Gastroesophageal sphincter (tissue), 3 donors: ENCODE results near the gene CLSTN3.

Source experiments
- EP300 ChIP-seq: sonication (generic); formaldehyde crosslinking; IDR thresholded peaks from one replicate; pipeline ENCODE4 v1.6.1; 2017; ENCODE audit warnings: antibody characterized with exemption, mild to moderate bottlenecking
- POLR2A ChIP-seq, 2 donors: fragments of 450-650 bp; IDR thresholded peaks; one replicate each; pipeline ENCODE4 v1.6.1; 2017; ENCODE audit warnings: antibody characterized with exemption in 2 of 2, mild to moderate bottlenecking in 2 of 2, moderate library complexity in 1 of 2
- POLR2AphosphoS5 ChIP-seq: sonication (generic); formaldehyde crosslinking; IDR thresholded peaks from one replicate; pipeline ENCODE4 v1.6.1; 2017; ENCODE audit warnings: antibody characterized with exemption
- TF ChIP-seq, protein P1 (sequence below), 4 experiments: fragments of 200-600 bp in 2 of 4; fragments of 450-650 bp in 2 of 4; sonication (generic) in 1 of 4; IDR thresholded peaks; one replicate each; pipeline ENCODE4 v1.5.1; 2017 to 2019; ENCODE audit warnings: antibody characterized with exemption in 4 of 4, mild to moderate bottlenecking in 2 of 4, moderate library complexity in 2 of 4

DNA sequence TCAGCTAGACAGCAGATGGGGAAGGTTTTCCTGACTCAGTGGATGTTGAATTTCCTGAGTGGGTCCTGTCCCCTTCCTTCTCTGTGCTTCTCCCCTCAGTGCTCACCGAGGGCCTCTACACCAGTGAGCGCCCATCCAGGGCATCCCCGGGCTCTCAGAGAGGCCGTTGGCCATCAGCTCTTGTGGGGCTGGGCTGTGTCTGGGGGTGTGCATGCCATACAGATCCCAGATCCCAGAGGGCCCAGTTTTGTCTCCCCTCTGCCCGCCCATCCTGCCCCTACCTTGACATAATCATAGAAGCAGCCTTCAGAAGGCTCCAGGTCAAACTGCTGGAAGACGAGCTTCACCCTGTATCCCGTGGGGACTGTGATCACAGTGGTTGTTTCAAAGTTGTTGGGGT is 39.0 kb upstream of the CLSTN3 start:
- no peak for TF ChIP-seq POLR2A (IDR thresholded peaks at IDR 0.05)
- TF ChIP-seq, protein P1, sequence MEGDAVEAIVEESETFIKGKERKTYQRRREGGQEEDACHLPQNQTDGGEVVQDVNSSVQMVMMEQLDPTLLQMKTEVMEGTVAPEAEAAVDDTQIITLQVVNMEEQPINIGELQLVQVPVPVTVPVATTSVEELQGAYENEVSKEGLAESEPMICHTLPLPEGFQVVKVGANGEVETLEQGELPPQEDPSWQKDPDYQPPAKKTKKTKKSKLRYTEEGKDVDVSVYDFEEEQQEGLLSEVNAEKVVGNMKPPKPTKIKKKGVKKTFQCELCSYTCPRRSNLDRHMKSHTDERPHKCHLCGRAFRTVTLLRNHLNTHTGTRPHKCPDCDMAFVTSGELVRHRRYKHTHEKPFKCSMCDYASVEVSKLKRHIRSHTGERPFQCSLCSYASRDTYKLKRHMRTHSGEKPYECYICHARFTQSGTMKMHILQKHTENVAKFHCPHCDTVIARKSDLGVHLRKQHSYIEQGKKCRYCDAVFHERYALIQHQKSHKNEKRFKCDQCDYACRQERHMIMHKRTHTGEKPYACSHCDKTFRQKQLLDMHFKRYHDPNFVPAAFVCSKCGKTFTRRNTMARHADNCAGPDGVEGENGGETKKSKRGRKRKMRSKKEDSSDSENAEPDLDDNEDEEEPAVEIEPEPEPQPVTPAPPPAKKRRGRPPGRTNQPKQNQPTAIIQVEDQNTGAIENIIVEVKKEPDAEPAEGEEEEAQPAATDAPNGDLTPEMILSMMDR (IDR thresholded peaks at IDR 0.05), result no peak
- no peak for TF ChIP-seq POLR2AphosphoS5
- no peak for TF ChIP-seq EP300
